HG03442 (cell line): ENCODE data around the gene TNFRSF8.

ENCODE experiments used
- ATAC-seq: cut with Tn5 transposase; IDR thresholded peaks from one replicate; pipeline ENCODE4 v1.9.1; 2021; ENCODE audit warnings: mild to moderate bottlenecking, moderate library complexity; ENCODE audit not compliant: unreplicated experiment

The TNFRSF8 gene

DNA sequence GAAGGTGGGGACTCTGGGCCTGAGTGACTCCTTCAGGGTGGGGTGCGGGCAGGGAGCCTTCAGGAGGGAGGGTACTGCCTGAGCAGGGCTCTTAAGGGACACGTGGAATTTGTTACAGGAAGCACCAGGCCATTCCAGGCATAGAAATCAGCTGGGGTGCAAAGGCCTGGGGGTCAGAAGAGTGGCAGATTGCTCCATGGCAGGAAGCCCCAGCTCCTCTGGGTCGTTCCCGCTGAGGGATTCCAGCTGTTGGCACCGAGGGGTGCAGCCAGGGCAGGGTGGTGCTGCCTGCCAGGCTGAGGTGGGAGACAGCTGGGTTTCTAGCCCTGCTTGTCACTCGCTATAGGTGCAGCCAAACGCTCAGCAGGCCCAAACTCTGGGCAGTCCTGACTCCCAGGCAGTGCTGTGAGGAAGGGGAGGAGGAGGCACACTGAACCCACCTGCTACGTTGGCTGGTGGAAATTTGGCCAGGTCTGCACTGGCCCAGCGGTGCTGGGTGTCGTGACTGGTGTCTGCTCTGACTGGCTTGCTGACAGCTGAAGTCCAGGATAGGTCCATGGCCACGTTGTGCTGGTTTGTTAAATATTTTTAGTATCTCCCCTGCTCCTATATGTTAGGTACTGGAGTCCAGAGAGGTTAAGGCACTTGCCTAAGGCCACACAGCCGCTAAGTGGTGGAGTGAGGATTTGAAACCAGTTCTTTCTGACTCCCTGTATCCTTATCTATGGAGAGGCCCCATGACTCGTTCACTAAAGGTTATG, 123.0 kb downstream of the TNFRSF8 start:
- ATAC-seq = no peak

DNA sequence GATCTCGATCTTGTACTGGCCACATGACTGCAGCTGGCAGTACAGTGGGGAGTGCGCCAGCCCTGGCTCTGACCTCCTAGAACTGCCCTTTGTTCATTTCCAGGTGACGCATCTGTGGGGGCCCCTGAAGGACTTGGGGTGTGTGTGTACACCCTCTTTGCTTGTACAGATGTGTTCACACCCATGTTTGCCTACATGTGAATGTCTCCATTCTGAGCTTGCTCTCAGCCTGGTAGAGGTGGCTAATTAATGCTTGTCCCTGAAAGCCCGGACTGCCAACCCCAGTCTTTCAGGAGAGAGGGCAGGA, 123.5 kb downstream of the TNFRSF8 start:
- ATAC-seq = no peak

DNA sequence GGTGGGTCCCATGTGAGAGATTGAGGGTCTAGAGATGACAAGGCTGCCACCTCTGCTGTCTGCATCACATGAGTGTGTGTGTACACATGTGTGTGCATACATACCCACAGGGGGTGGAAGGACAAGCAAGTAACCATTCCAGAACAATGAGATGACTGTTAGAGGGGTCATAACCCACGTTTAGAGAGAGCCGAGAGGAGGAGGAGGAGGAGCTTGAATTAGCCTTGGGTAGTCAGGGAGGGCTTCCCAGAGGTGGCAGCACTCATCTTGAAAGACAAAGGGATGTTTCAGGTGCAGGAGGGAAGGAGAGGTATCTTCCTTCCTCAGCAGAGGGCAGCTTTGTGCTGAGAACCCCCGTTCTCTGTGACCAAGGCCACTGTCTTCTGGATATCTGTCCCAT, 125.0 kb downstream of the TNFRSF8 start:
- no peak for ATAC-seq

DNA sequence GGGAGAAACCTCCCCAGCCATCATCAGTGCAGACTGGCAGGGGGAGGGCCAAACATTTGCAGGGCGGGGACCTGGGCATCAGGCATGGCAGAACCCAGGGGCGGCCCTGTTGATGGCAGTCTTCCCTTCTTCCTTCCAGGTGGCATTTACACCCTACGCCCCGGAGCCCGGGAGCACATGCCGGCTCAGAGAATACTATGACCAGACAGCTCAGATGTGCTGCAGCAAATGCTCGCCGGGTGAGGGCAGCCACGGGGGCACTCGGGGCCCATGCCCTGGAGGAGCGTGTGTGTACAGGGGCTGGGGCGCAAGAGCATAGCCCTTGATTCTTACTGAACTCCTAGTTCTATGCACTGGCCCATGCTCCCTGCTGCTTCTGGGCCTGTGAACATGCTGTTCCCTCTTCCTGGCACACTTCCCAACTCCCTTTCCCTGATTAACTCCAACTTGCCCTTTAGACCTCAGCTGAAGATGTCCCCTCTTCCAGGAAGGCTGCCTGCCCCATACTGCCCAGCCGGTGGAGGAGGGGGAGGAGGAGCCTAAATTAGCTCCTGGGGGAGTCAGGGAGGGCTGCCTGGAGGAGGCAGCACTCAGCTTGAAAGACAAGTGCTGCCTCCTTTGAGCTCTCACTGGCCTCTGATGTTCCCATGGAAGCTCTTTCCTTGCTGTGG, 125.7 kb downstream of the TNFRSF8 start:
- no peak for ATAC-seq

DNA sequence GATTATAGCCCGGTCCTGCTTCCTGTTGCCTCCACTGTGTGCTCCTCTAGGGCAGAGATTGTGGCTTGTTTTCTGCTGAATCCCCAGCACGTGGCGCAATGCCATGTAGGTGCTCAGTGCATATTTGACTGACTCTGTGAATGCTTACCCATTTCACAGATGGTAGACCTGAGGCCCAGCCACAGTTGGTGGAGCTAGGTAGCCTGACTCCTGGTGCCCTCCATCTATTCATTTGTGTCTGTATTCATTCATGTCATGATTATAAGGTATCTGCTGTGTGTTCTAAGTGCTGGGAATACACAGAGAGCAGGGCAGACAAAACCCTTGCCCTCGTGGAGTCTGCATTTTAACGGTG, 126.2 kb downstream of the TNFRSF8 start:
- no peak for ATAC-seq

DNA sequence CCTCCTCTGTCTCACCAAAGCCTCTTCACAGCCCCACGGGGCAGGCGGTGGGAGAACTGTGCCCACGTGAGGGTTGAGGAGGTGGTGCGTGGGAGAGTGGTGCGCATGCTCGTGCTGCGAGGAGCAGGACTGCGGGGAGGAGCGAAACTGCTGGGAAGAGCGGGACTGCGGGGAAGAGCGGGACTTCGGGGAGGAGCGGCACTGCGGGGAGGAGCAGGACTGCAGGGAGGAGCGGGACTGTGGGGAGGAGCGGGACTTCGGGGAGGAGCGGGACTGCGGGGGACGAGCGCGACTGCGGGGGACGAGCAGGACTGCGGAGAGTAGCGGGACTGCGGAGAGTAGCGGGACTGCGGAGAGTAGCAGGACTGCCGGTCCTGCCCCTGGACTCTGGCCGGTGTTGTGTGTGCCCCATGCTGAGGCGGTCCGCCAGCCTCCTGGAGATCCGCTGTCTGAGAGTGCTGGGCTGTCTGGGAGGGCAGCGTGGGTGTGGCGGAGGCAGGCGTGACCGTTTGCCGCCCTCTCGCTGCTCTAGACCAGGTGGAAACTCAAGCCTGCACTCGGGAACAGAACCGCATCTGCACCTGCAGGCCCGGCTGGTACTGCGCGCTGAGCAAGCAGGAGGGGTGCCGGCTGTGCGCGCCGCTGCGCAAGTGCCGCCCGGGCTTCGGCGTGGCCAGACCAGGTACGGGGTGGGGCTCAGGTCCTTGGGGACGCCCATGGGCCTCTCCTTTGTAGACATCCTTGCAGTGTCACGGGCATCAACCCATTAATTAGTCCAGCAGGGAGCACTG, 128.3 kb downstream of the TNFRSF8 start:
- ATAC-seq = no peak
